GM23338 (cell line): Measurements from ENCODE around the gene ARID4A.

Source experiments
- CREB1 ChIP-seq: fragments of 250-450 bp; sonication (Bioruptor Pico); IDR thresholded peaks from 2 replicates; pipeline ENCODE4 v1.5.0; 2020; ENCODE audit warnings: low read depth, mild to moderate bottlenecking, moderate library complexity
- EZH2 ChIP-seq: fragments of 200-600 bp; sonication (generic); IDR thresholded peaks from one replicate; pipeline ENCODE4 v1.8.0; 2017; ENCODE audit warnings: antibody characterized with exemption, mild to moderate bottlenecking, low read depth; ENCODE audit not compliant: unreplicated experiment
- EZH2phosphoT487 ChIP-seq: fragments of 200-600 bp; sonication (generic); IDR thresholded peaks from one replicate; pipeline ENCODE4 v1.8.1; 2018; ENCODE audit warnings: antibody characterized with exemption; ENCODE audit not compliant: unreplicated experiment
- JUNB ChIP-seq: IDR thresholded peaks from one replicate; pipeline ENCODE4 v1.6.1; 2016; ENCODE audit warnings: antibody characterized with exemption; ENCODE audit not compliant: unreplicated experiment
- POLR2AphosphoS5 ChIP-seq: IDR thresholded peaks from 2 replicates; pipeline ENCODE4 v1.6.1; 2016; ENCODE audit warnings: antibody characterized with exemption, low read depth
- STAT1 ChIP-seq: IDR thresholded peaks from one replicate; pipeline ENCODE4 v1.6.1; 2016; ENCODE audit warnings: antibody characterized with exemption; ENCODE audit not compliant: unreplicated experiment
- TF ChIP-seq, protein P1 (sequence below), 2 experiments: fragments of 200-600 bp in 1 of 2; sonication (generic) in 1 of 2; conservative IDR thresholded peaks; 2 replicates each; pipeline versions ENCODE4 v1.5.1 to v1.6.1; 2016 to 2017; ENCODE audit warnings: antibody characterized with exemption in 2 of 2, low read depth in 2 of 2, mild to moderate bottlenecking in 2 of 2, moderate library complexity in 1 of 2
- TF ChIP-seq, protein P2 (sequence below): IDR thresholded peaks from one replicate; pipeline ENCODE4 v1.6.1; 2018; ENCODE audit warnings: antibody characterized with exemption; ENCODE audit not compliant: unreplicated experiment

GRCh38 chr14:58299401-58300330 is 1.3 kb downstream of the ARID4A start:
- TF ChIP-seq, protein P1, sequence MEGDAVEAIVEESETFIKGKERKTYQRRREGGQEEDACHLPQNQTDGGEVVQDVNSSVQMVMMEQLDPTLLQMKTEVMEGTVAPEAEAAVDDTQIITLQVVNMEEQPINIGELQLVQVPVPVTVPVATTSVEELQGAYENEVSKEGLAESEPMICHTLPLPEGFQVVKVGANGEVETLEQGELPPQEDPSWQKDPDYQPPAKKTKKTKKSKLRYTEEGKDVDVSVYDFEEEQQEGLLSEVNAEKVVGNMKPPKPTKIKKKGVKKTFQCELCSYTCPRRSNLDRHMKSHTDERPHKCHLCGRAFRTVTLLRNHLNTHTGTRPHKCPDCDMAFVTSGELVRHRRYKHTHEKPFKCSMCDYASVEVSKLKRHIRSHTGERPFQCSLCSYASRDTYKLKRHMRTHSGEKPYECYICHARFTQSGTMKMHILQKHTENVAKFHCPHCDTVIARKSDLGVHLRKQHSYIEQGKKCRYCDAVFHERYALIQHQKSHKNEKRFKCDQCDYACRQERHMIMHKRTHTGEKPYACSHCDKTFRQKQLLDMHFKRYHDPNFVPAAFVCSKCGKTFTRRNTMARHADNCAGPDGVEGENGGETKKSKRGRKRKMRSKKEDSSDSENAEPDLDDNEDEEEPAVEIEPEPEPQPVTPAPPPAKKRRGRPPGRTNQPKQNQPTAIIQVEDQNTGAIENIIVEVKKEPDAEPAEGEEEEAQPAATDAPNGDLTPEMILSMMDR (conservative IDR thresholded peaks at IDR 0.05; ENCODE audit: low read depth in 2 of 2) = no peak
- peak; percentile 6; the same call in 1 of the 2 replicates for TF ChIP-seq POLR2AphosphoS5
- no peak for TF ChIP-seq JUNB
- no peak for TF ChIP-seq EZH2
- TF ChIP-seq, protein P2, sequence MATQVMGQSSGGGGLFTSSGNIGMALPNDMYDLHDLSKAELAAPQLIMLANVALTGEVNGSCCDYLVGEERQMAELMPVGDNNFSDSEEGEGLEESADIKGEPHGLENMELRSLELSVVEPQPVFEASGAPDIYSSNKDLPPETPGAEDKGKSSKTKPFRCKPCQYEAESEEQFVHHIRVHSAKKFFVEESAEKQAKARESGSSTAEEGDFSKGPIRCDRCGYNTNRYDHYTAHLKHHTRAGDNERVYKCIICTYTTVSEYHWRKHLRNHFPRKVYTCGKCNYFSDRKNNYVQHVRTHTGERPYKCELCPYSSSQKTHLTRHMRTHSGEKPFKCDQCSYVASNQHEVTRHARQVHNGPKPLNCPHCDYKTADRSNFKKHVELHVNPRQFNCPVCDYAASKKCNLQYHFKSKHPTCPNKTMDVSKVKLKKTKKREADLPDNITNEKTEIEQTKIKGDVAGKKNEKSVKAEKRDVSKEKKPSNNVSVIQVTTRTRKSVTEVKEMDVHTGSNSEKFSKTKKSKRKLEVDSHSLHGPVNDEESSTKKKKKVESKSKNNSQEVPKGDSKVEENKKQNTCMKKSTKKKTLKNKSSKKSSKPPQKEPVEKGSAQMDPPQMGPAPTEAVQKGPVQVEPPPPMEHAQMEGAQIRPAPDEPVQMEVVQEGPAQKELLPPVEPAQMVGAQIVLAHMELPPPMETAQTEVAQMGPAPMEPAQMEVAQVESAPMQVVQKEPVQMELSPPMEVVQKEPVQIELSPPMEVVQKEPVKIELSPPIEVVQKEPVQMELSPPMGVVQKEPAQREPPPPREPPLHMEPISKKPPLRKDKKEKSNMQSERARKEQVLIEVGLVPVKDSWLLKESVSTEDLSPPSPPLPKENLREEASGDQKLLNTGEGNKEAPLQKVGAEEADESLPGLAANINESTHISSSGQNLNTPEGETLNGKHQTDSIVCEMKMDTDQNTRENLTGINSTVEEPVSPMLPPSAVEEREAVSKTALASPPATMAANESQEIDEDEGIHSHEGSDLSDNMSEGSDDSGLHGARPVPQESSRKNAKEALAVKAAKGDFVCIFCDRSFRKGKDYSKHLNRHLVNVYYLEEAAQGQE = no peak
- no peak for TF ChIP-seq CREB1
- no peak for TF ChIP-seq EZH2phosphoT487
- no peak for TF ChIP-seq STAT1
